Activated CD4-positive, CD25-positive, alpha-beta regulatory T cell treated with anti-CD3 and anti-CD28 coated beads, Interleukin-2, amount 50 U/mL, for 24 hours (primary cell): ENCODE measurements around the gene RAD21L1.
A peak's percentile ranks its signal among the peaks of the same experiment; 100 is the strongest.
"Not testable (repeated sequence)": the region's sequence is repeated elsewhere in the genome, so short reads cannot be mapped to it uniquely, and the experiment has no call there.

Source experiments
- ATAC-seq, 2 donors: fragments of 150-1000 bp; cut with Tn5 transposase; one replicate each; pipeline ENCODE4 v1.10.0; 2021; ENCODE audit warnings: mild to moderate bottlenecking in 1 of 2, moderate library complexity in 1 of 2

RAD21L1 gene

DNA sequence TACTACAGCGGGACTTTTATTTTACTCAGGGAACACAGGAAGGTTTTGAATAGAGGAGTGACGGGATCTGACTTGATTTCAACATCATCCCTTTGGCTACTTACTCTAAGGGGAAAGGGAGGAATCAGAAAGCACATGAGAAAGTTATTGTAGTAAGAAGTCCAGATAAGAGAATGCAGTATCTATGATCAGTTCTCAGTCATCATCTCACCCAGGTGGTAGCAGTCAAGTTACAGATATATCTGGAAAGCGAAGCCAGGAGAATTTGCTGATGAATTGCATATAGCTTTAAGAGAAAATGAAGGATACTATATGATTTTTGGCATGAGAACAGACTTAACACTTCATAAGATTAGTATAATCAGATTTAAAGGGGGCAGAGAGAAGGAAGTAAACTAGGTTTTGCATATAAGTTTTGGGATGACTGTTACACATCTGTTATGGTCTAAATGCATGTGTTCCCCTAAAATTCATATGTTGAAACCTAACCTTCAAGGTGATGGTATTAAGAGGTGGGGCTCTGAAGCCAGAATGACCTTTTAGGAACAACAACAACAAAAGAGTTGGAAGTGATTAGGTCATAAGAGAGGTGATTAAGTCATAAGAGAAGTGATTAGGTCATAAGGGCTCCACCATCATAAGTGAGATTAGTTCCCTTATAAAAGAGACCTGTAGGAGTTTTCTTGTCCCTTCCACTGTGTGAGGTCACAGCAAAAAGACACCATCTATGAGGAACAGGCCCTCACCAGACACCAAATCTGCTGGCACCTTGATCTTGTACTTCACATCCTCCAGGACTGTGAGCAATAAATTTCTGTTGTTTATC is 6.7 kb downstream of the RAD21L1 start:
- peak in 1 of 2 donors; percentile 27 for ATAC-seq

GRCh38 chr20:1240549-1240948 is 14.7 kb downstream of the RAD21L1 start:
- ATAC-seq = no peak

GRCh38 chr20:1241456-1241855 is 15.6 kb downstream of the RAD21L1 start:
- ATAC-seq = no peak

GRCh38 chr20:1242099-1242498 is 16.3 kb downstream of the RAD21L1 start:
- ATAC-seq = no peak

GRCh38 chr20:1242530-1242929 is 16.7 kb downstream of the RAD21L1 start:
- no peak for ATAC-seq

DNA sequence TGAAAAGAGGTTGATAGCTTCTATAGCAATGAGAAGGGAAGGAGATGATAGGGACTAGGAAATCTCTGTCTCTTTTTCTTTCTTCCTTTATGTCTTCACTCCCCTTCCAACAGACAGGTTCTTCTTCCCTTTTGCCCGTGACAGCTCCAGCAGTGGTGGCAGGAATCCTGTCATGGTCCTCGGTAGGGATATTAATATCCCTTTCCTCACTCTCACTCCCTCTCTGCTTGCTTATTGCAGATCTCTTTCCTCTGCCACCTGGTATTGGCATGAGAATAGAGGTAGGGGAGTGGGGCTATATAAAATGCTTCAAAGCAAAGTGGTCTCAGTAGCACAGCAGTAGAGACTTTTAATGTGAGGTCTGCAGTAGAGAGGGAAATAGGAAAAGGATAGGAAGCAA is 19.7 kb downstream of the RAD21L1 start:
- ATAC-seq = no peak

DNA sequence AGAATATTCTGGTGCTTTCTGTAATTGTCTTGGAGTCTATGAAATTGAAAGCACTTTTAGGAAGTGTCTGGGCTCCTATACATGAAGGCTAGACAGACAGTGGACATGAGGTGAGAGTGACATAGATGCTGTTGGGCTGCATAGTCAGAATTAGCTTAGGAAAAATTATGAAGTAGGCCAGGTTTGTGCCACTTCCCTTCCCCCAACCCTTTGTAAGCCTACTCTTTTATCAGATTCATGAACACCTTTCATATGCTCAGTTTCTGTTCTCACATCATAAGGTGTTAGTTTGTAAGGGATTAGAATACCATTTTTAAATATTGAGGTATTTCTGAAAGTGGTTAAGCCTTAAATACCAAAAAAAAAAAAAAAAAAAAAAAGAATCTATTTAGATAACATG is 21.8 kb downstream of the RAD21L1 start:
- no peak for ATAC-seq

DNA sequence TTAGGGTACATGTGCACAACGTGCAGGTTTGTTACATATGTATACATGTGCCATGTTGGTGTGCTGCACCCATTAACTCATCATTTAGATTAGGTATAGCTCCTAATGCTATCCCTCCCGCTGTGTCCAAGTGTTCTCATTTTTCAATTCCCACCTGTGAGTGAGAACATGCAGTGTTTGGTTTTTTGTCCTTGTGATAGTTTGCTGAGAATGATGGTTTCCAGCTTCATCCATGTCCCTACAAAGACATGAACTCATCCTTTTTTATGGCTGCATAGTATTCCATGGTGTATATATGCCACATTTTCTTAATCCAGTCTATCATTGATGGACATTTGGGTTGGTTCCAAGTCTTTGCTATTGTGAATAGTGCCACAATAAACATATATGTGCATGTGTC is 24.4 kb downstream of the RAD21L1 start:
- not testable (repeated sequence) for ATAC-seq

GRCh38 chr20:1252416-1252815 is 26.6 kb downstream of the RAD21L1 start:
- no peak for ATAC-seq

GRCh38 chr20:1254254-1254653 is 28.4 kb downstream of the RAD21L1 start:
- ATAC-seq = no peak

DNA sequence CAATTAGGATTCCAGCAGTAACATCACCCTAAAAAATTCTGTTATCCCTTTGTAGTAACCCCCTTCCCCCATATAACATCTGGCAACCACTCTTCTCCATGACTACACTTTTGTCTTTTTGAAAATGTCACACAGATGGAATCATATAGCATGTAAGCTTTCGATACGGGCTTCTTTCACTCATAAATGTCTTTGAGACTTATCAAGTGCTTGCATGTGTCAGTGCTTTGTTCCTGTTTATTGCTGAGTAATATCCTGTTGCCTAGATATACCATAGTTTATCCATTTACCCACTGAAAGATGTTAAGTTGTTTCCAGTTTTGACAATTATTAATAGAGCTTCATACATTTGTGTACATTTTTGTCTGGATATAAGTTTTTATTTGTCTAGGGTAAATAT is 29.8 kb downstream of the RAD21L1 start:
- peak in 1 of 2 donors; percentile 27 for ATAC-seq

DNA sequence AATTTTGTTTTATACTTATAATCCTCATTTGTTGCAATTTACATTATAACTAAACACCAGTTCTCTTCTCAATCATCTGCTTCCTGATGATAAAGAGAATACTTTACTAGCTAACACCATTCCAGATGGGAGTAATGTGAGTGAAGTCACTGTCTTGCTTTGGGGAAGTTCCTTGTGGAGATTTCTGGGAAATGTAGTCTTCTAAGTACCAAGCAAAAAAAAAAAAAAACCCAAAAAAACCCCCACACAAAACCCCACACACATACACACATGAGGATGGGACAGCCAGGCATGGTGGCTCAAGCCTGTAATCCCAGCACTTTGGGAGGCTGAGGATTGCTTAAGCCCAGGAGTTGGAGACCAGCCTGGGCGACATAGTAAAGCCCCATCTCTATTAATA is 38.0 kb downstream of the RAD21L1 start:
- no peak for ATAC-seq

DNA sequence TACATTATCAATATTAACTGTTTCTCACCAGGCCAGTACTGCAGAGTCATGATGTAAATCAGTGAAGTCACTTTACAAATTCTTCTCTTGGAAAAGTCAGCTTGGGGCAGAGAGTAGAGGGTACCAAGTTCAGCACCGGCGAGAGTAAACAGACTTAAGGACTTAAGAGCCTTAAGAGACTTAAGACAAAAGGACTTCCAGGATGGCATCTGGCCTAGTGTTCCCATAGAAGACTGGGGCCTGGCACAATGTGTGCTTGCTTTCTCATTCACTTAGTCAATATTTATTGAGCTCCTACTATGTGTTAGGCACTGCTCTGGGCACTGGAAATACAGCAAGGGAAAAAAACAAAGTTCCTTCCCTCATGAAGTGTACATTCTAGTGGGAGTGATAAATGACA is 38.9 kb downstream of the RAD21L1 start:
- ATAC-seq = no peak

DNA sequence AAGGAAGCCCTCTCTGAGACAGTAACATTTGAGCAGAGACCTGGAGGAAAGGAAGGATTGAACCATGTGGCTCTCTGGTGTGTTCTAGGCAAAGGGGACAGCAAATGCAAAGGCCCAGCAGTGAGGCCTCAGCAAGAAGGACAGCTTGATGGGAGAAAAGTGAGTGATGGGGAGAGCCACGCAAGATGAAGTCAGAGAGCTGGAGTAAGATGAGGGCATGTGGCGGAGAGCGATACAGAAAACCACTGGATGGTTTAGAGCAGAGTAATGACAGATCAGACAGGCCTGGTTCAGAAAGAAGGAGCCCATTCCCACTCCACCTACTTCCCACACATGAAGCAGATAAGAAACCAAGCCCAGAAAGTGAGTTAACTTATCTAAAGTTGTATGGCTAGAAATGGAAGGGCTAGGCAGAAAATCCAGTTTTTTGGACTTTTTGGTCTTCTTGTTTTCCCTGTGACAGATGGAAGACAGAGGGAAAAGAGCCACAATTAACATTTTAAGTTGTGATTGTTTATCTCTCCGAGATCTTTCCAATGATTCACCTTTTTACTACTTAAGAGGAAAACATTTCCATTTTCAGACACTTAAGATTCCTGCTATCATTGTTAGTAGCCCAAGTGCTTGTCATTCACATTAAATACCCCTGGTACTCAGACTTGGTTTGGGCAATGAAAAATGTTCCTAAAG is 39.5 kb downstream of the RAD21L1 start:
- no peak for ATAC-seq

- ATAC-seq = no peak
These were observed 40.0 kb downstream of the RAD21L1 start for GRCh38 chr20:1265916-1266166.

DNA sequence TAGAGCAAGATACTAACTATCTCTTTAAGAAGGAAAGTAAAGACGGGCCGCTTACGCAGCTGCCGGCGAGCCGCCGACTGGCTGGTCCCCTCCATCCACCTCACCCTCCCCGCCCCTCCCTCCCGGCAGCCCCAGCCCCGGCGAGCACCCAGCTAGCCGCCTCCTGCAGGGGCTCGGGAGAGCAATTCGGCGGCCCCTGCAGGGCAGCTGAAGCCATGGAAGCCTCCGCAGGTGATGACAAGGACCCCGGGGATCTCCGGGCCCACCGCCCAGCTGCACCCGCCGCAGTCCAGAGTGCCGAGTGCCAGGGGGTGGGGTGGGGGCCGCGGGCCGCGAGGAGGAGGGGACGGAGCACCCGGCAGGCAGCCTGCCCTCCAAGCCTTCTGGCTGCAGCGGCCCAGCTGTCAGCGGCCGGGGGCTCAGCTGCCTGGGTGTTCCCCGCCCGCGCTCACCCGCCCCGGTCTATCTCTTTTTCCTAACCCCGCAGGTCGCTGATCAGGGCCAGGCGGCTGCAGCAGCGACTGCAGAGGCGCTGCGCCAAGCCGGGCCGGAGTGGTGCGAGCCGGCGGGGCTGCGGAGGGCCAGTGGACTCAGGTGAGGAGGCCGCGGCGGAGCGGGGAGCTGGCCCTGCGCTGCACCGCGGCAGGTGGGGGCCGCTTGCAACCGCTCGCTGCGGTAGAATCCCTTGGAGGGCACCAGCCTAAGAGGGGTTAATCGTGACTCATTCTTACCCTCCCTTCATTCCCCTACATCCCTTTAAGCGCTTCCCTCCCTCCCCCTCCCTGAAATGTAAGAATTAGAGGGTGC is 40.5 kb downstream of the RAD21L1 start, which contains the start of gene SNPH:
Gene SNPH (plus strand): TSS at position 128 of the 807 bp plus-strand sequence. CDS start 29,946 bp downstream, outside the sequence.
- ATAC-seq = peak; percentile 93 to 95

GRCh38 chr20:1267161-1267560 is 41.3 kb downstream of the RAD21L1 start:
- ATAC-seq = no peak

GRCh38 chr20:1267809-1268374 is 42.0 kb downstream of the RAD21L1 start:
- ATAC-seq = no peak

DNA sequence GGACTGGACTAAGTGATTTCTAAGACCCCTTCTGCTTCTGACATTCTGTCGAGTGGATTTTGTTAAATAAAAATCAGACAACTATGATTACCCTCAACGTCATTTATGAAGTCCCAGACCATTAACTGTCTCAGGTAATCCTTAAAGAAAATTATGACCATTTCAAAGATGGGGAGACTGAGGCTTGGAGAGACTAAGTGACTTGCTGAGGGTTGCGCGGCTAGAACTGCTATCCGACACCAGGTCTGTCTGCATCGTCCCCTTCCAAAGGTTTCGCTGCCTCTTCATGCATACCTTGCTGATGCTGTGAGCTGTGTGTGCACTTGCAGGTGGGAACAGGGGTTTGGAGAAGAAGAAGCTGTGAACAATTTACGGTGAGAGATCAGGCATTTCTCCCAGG is 43.4 kb downstream of the RAD21L1 start:
- no peak for ATAC-seq

GRCh38 chr20:1269850-1270249 is 44.0 kb downstream of the RAD21L1 start:
- no peak for ATAC-seq

DNA sequence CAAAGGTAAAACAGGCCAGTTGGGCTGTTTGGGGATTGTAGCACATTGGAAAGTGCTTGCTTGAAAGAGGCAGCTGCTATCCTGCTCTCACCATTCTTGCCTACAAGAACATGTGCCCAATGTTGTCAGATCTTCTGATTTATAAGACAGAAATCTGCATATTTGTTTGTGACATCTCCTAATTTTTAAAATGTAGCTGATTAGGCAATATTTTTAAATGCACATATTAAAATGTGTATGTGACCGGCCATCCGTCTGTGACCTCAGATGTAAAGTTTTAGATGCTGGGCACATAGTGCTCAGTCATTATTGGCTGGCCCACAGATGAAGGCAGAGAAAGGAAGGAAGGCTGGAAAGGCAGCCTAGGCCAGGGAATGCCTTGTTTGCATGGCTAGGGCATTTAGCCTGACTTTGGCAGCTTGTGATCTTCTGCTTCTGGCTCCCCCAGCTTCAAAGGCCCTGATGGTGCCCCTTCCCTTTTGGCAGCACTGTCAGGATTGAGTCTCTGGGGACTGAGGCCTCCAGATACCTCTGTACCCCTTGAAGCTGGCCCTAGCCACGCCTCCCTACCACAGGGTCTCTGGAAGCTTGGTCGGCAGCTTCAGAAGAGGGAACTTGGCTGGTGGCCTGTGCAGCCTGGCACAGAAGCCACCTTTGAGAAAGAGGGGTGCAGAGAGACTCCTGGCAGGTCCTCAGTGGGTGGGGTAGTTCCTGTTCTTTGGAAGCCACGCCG is 46.7 kb downstream of the RAD21L1 start:
- ATAC-seq = no peak

- no peak for ATAC-seq
These were observed 47.5 kb downstream of the RAD21L1 start for GRCh38 chr20:1273366-1273765.
